Measurements from ENCODE around the gene CPSF4. TPM values are rescaled to one million over a fixed set of nuclear protein-coding genes. Genes with fewer than 3 reads are reported as not detected.

Gene CPSF4
- total RNA-seq, 2 experiments from 2014 or later: 56.1 to 57.9 TPM

- no peaks in the 10 kb centered on the region for H3K27me3 Mint-ChIP-seq
- H3K4me1 Mint-ChIP-seq: peaks cover 33% of the 10 kb centered on the region
- H3K36me3 Mint-ChIP-seq (ENCODE audit: low read depth): peaks cover 56% of the 10 kb centered on the region
- ChIA-PET POLR2A (no interaction called here), CTCF (interaction anchor here (0.7 kb wide), 1 partner anchor 45 kb away, joined by 8 read pairs; no protein-coding TSS in a partner anchor)
- no peak for ATAC-seq
- DNase-seq: no peak
- H3K27ac Mint-ChIP-seq: no peak overlapping the region
- intact Hi-C loops (cut with DNase I, micrococcal nuclease): no loop called here
- H3K9me3 Mint-ChIP-seq (ENCODE audit: low read depth): no peaks in the 10 kb centered on the region
- H3K4me3 Mint-ChIP-seq: no peak overlapping the region
These were observed 22.5 kb downstream of the CPSF4 start for GRCh38 chr7:99461221-99461620.

- peaks cover 30% of the 10 kb centered on the region for H3K36me3 Mint-ChIP-seq (ENCODE audit: low read depth)
- DNase-seq: peak; percentile 31
- H3K27ac Mint-ChIP-seq: peak overlapping the region; percentile 84
- ChIA-PET CTCF (interaction anchor here (0.6 to 1.1 kb wide), 4 partner anchors 14 to 115 kb away, joined by 3 to 4 read pairs (median 4); partner anchors contain the start of gene ZNF394), POLR2A (interaction anchor here (0.6 kb wide), 1 partner anchor 57 kb away, joined by 3 read pairs; the partner anchor contains the start of gene PDAP1)
- H3K4me1 Mint-ChIP-seq: peaks cover 34% of the 10 kb centered on the region
- intact Hi-C loops (cut with DNase I, micrococcal nuclease): loop anchor here in 1 of 2 experiments (5.0 kb wide), 1 partner anchor 58 kb away; the partner anchor contains the start of genes BUD31 and PDAP1
- ATAC-seq: peak; percentile 4
- H3K9me3 Mint-ChIP-seq (ENCODE audit: low read depth): no peaks in the 10 kb centered on the region
- H3K27me3 Mint-ChIP-seq: no peaks in the 10 kb centered on the region
- peak overlapping the region; percentile 85 for H3K4me3 Mint-ChIP-seq
These were observed 26.7 kb downstream of the CPSF4 start for GRCh38 chr7:99465421-99465768.

GRCh38 chr7:99468336-99468918 lies 29.7 kb downstream of the CPSF4 start:
- ChIA-PET CTCF (no interaction called here), POLR2A (no interaction called here)
- Mint-ChIP-seq H3K4me1 (peaks cover 26% of the 10 kb centered on the region), H3K4me3 (no peak overlapping the region), H3K36me3 (ENCODE audit: low read depth) (peaks cover 21% of the 10 kb centered on the region), H3K27me3 (no peaks in the 10 kb centered on the region), H3K9me3 (ENCODE audit: low read depth) (no peaks in the 10 kb centered on the region), H3K27ac (no peak overlapping the region)
- no peak for DNase-seq
- no peak for ATAC-seq
- intact Hi-C loops (cut with DNase I, micrococcal nuclease): loop anchor here in 1 of 2 experiments (5.0 kb wide), 1 partner anchor 61 kb away; the partner anchor contains the start of genes BUD31 and PDAP1

- H3K36me3 Mint-ChIP-seq (ENCODE audit: low read depth): peaks cover 16% of the 10 kb centered on the region
- intact Hi-C loops (cut with DNase I, micrococcal nuclease): loop anchor here in 1 of 2 experiments (5.0 kb wide), 1 partner anchor 62 kb away; the partner anchor contains the start of genes BUD31 and PDAP1
- no peaks in the 10 kb centered on the region for H3K9me3 Mint-ChIP-seq (ENCODE audit: low read depth)
- ATAC-seq (no peak), DNase-seq (no peak)
- CTCF ChIA-PET: no interaction called here
- H3K27ac Mint-ChIP-seq: no peak overlapping the region
- POLR2A ChIA-PET: interaction anchor here (0.6 kb wide), 1 partner anchor 35 kb away, joined by 3 read pairs; no protein-coding TSS in a partner anchor
- peaks cover 26% of the 10 kb centered on the region for H3K4me1 Mint-ChIP-seq
- no peaks in the 10 kb centered on the region for H3K27me3 Mint-ChIP-seq
- no peak overlapping the region for H3K4me3 Mint-ChIP-seq
These were observed 30.8 kb downstream of the CPSF4 start for GRCh38 chr7:99469381-99470065.

GRCh38 chr7:99472561-99473314 lies 34.0 kb downstream of the CPSF4 start, which contains the start of gene ZNF789:
Gene ZNF789, plus strand, starts transcription at chr7:99472890. Its CDS starts 3,567 bp downstream, at chr7:99476457.
- ATAC-seq: peak; percentile 97
- ChIA-PET CTCF (interaction anchor here (0.5 to 0.6 kb wide), 2 partner anchors 32 to 972 kb away, joined by 3 read pairs; partner anchors contain the start of gene ZKSCAN5), POLR2A (interaction anchor here (0.7 to 1.6 kb wide), 4 partner anchors 25 to 32 kb away, joined by 3 to 8 read pairs (median 6); partner anchors contain the start of gene ZKSCAN5)

GRCh38 chr7:99473315-99473596 lies 34.5 kb downstream of the CPSF4 start:
- CTCF ChIA-PET: interaction anchor here (0.5 to 0.7 kb wide), 4 partner anchors 13 to 971 kb away, joined by 3 read pairs; partner anchors contain the start of gene ZKSCAN5
- intact Hi-C loops (cut with DNase I, micrococcal nuclease): loop anchor here (2.0 kb wide), 2 partner anchors 34 to 86 kb away; partner anchors contain the start of genes CPSF4 (in 1 of the 2), PTCD1 (in 1 of the 2) and ZNF655 (in 1 of the 2)
- Mint-ChIP-seq H3K27me3 (no peaks in the 10 kb centered on the region), H3K4me3 (peak overlapping the region; percentile 91), H3K4me1 (peaks cover 33% of the 10 kb centered on the region), H3K9me3 (ENCODE audit: low read depth) (no peaks in the 10 kb centered on the region), H3K36me3 (ENCODE audit: low read depth) (peaks cover 16% of the 10 kb centered on the region), H3K27ac (peak overlapping the region; percentile 96)
- POLR2A ChIA-PET: interaction anchor here (0.7 to 1.6 kb wide), 3 partner anchors 25 to 32 kb away, joined by 3 to 8 read pairs (median 4); partner anchors contain the start of gene ZKSCAN5
- ATAC-seq (peak; percentile 8), DNase-seq (peak; percentile 31)

More at GRCh38 chr7:99472561-99473314, 34.0 kb downstream of the CPSF4 start, which contains the start of gene ZNF789:
- Mint-ChIP-seq H3K27ac (peak within 1 kb of the TSS; percentile 96), H3K27me3 (no peaks in the 10 kb centered on the region), H3K4me1 (peaks cover 29% of the 10 kb centered on the region), H3K4me3 (peak within 1 kb of the TSS; percentile 91), H3K36me3 (ENCODE audit: low read depth) (peaks cover 16% of the 10 kb centered on the region), H3K9me3 (ENCODE audit: low read depth) (no peaks in the 10 kb centered on the region)
- peak; percentile 99 for DNase-seq
- intact Hi-C loops (cut with DNase I, micrococcal nuclease): loop anchor here (1.0 to 2.0 kb wide), 10 partner anchors 28 to 144 kb away; partner anchors contain the start of genes ZNF394 (in 2 of the 2), ZNF655 (in 2 of the 2), BUD31 (in 1 of the 2) and CPSF4 (in 1 of the 2)

GRCh38 chr7:99476107-99476506 lies 37.4 kb downstream of the CPSF4 start:
- CTCF ChIA-PET: interaction anchor here (0.6 kb wide), 1 partner anchor 127 kb away, joined by 4 read pairs; no protein-coding TSS in a partner anchor
- intact Hi-C loops (cut with DNase I, micrococcal nuclease): no loop called here
- no peak for DNase-seq
- Mint-ChIP-seq H3K36me3 (ENCODE audit: low read depth) (peaks cover 25% of the 10 kb centered on the region), H3K27me3 (no peaks in the 10 kb centered on the region), H3K27ac (no peak overlapping the region), H3K9me3 (ENCODE audit: low read depth) (no peaks in the 10 kb centered on the region), H3K4me3 (no peak overlapping the region), H3K4me1 (peaks cover 40% of the 10 kb centered on the region)
- ATAC-seq: no peak
- POLR2A ChIA-PET: interaction anchor here (0.5 kb wide), 1 partner anchor 1300 kb away, joined by 3 read pairs; no protein-coding TSS in a partner anchor

GRCh38 chr7:99478464-99479440 lies 40.0 kb downstream of the CPSF4 start:
- no peak for ATAC-seq
- no peaks in the 10 kb centered on the region for H3K9me3 Mint-ChIP-seq (ENCODE audit: low read depth)
- H3K4me3 Mint-ChIP-seq: no peak overlapping the region
- no peak for DNase-seq
- intact Hi-C loops (cut with DNase I, micrococcal nuclease): no loop called here
- H3K27me3 Mint-ChIP-seq: no peaks in the 10 kb centered on the region
- ChIA-PET CTCF (interaction anchor here (1.1 kb wide), 1 partner anchor 19 kb away, joined by 3 read pairs; no protein-coding TSS in a partner anchor), POLR2A (no interaction called here)
- peaks cover 33% of the 10 kb centered on the region for H3K4me1 Mint-ChIP-seq
- peaks cover 27% of the 10 kb centered on the region for H3K36me3 Mint-ChIP-seq (ENCODE audit: low read depth)
- peak overlapping the region; percentile 42 for H3K27ac Mint-ChIP-seq

- ChIA-PET CTCF (interaction anchor here (0.8 kb wide), 1 partner anchor 51 kb away, joined by 3 read pairs; no protein-coding TSS in a partner anchor), POLR2A (interaction anchor here (0.6 kb wide), 1 partner anchor 84 kb away, joined by 3 read pairs; no protein-coding TSS in a partner anchor)
- H3K27me3 Mint-ChIP-seq: no peaks in the 10 kb centered on the region
- H3K9me3 Mint-ChIP-seq (ENCODE audit: low read depth): no peaks in the 10 kb centered on the region
- intact Hi-C loops (cut with DNase I, micrococcal nuclease): no loop called here
- H3K27ac Mint-ChIP-seq: peak overlapping the region; percentile 7
- H3K4me1 Mint-ChIP-seq: no peaks in the 10 kb centered on the region
- no peak overlapping the region for H3K4me3 Mint-ChIP-seq
- DNase-seq (no peak), ATAC-seq (no peak)
- peaks cover 36% of the 10 kb centered on the region for H3K36me3 Mint-ChIP-seq (ENCODE audit: low read depth)
These were observed 46.4 kb downstream of the CPSF4 start for GRCh38 chr7:99485094-99485493.

GRCh38 chr7:99489235-99489634 lies 50.5 kb downstream of the CPSF4 start:
- Mint-ChIP-seq H3K4me3 (no peak overlapping the region), H3K27me3 (no peaks in the 10 kb centered on the region), H3K36me3 (ENCODE audit: low read depth) (peaks cover 52% of the 10 kb centered on the region), H3K9me3 (ENCODE audit: low read depth) (peaks cover 13% of the 10 kb centered on the region), H3K4me1 (no peaks in the 10 kb centered on the region), H3K27ac (no peak overlapping the region)
- ChIA-PET POLR2A (no interaction called here), CTCF (interaction anchor here (0.7 kb wide), 1 partner anchor 11 kb away, joined by 3 read pairs; no protein-coding TSS in a partner anchor)
- ATAC-seq (no peak), DNase-seq (no peak)
- intact Hi-C loops (cut with DNase I, micrococcal nuclease): no loop called here
